GM12801 (cell line): ENCODE results near the gene ABR.

Experiments
- CTCF ChIP-seq: IDR thresholded peaks from one replicate; pipeline ENCODE4 v1.5.1; 2011; ENCODE audit warnings: control low read depth; ENCODE audit not compliant: insufficient read length; ENCODE audit errors: extremely low read depth

ABR gene

GRCh38 chr17:1039123-1039507, 140.7 kb downstream of the ABR start:
- no peak for TF ChIP-seq CTCF

- no peak for TF ChIP-seq CTCF
These were observed 141.2 kb downstream of the ABR start for GRCh38 chr17:1038459-1039122.

GRCh38 chr17:1037238-1037879, 142.4 kb downstream of the ABR start:
- TF ChIP-seq CTCF = no peak

GRCh38 chr17:1036845-1037237, 142.9 kb downstream of the ABR start:
- TF ChIP-seq CTCF = no peak

GRCh38 chr17:1036171-1036844, 143.5 kb downstream of the ABR start:
- TF ChIP-seq CTCF = no peak

- TF ChIP-seq CTCF = no peak
These were observed 144.1 kb downstream of the ABR start for GRCh38 chr17:1035546-1036170.

- TF ChIP-seq CTCF = no peak
These were observed 145.1 kb downstream of the ABR start for GRCh38 chr17:1034652-1035210.
